Activated CD4-positive, alpha-beta T cell treated with anti-CD3 and anti-CD28 coated beads, Interleukin-2, amount 50 U/mL, for 16 hours (primary cell): ENCODE results near the gene AFG1L.
"Not testable (repeated sequence)": the region's sequence is repeated elsewhere in the genome, so short reads cannot be mapped to it uniquely, and the experiment has no call there.

Experiments used
- DNase-seq: peaks from one replicate; pipeline ENCODE4 v3.0.0-alpha.2; 2020

The AFG1L gene

GRCh38 chr6:108419474-108419873 lies 124.6 kb downstream of the AFG1L start:
- DNase-seq, result no peak

- DNase-seq, result no peak
Observed at GRCh38 chr6:108419934-108420609, 125.2 kb downstream of the AFG1L start.

DNA sequence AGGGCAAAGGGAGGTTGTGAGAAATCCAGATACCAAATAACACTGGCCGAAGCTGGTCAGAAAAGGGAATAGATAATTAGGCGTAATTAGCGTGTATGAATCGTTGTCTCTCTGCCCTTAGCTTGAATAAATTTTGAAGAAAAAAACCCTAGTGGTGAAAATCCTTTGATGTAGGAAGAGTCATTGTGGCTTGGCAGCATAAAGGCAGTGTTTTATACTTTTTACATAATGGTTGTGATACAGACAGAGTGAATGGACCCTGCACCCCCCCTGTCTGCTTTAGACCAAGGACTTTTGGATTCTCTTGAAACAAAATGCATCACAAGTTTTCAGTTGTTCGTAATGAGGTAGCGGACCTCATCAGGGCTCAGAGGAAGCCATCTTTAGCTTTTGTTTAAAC lies 126.5 kb downstream of the AFG1L start:
- DNase-seq, result no peak

DNA sequence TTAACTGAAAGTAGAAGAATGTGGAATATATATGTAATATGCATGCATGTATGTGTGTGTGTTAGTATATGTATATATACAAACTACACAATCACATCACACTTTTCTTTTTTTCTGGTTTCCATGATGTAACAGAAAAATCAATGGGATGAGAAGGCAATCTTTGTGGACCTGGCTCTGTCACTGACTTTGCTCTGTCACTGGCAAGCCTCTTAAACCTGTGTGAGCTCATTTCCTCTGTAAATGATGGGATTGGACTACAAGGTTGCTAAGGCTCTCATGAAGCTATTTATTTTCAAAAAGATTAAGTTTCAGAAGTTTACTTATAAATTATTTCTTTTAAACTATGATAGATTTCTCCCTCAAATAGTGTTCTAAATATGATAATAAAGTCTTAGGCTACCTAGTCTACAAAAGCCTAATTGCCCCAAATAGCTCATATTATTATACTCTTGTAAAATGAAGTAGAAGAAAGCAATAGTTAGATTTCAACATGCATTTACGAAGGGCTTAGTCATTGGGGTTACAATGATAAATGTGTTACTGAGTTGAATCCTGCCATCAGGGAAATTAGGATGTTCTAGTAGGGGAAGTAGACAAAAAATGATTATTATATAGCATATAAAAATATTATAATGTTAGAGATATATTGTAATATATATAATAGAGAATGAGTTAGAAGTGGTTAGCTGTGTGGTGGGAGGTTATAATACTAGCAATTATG lies 129.3 kb downstream of the AFG1L start:
- no peak for DNase-seq

- DNase-seq, result no peak
Observed at GRCh38 chr6:108425428-108425827, 130.6 kb downstream of the AFG1L start.

DNA sequence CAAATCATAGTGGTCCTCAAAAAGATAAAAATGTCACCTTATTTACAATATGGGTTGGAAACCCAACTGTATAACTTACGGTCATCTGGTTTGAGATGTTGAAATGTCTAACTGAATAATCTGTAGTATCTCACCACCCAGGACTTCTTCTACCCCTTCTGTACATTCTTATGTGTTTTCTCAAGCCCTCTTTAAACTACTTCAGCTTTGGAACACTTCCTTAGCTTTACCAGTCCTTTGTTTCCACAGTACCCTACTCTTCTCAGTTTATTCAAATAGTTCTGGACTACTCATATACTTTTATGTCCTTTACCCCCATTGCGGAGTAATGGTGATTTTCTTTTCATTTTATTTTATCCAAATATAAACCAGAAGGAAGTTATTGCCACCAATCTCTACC lies 137.3 kb downstream of the AFG1L start:
- no peak for DNase-seq

- no peak for DNase-seq
Observed at GRCh38 chr6:108432792-108433191, 137.9 kb downstream of the AFG1L start.

DNA sequence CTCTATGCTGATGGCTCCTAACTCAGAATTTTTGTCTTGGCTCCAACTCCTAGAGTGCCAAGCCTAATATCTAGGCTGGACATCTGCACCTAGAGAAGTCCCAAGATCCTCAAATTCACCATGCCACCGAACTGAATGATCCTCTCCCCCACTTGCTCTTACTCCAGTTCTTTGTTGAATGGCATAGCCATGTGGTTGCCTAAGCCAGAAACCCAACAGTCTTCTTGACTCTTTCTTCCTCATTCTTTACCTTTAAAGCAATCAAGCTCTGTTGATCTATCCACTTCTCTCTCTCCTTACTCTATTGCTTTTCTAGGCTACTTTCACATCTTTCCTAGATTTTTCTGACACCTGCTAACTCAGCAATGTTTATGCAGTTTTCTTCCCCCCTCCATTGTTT lies 139.4 kb downstream of the AFG1L start:
- no peak for DNase-seq

DNA sequence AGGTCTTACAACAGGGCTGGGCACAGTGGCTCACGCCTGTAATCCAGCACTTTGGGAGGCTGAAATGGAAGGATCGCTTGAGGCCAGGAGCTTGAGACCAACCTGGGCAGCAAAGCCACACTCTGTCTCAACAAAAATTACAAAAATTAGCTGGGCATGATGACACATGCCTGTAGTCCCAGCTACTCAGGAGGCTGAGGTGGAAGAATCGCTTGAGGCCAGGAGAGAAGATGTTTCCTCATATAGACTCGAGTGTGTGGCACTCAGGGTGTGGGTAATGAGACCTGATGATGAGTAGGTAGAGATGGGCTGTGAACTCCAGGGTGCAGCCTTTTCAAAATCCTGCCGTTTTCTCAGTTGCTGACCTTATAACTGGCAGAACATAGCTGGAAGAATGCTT lies 140.5 kb downstream of the AFG1L start:
- no peak for DNase-seq

- DNase-seq, result no peak
Observed at GRCh38 chr6:108436771-108437170, 141.9 kb downstream of the AFG1L start.

- DNase-seq, result no peak
Observed at GRCh38 chr6:108437821-108438220, 143.0 kb downstream of the AFG1L start.

DNA sequence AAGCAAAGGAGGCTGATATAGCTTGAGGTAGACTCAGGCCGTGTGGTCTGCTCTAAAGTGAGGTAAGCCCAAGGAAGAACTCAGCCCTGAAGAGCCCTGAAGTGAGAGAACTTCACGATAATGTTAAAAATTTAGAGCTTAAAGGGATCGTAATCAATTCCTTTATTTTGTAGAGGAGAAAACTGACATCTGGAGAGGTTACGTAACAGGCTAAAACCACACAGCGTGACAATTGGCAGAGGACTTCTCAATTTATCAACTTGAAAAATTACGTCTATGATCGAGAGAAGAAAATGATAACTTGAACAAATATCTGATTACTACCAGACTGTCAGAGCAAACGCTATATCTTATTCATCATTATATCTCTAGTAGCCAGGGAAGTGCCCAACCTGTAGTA lies 144.1 kb downstream of the AFG1L start:
- DNase-seq, result no peak

GRCh38 chr6:108441141-108441540 lies 146.3 kb downstream of the AFG1L start:
- DNase-seq, result no peak

DNA sequence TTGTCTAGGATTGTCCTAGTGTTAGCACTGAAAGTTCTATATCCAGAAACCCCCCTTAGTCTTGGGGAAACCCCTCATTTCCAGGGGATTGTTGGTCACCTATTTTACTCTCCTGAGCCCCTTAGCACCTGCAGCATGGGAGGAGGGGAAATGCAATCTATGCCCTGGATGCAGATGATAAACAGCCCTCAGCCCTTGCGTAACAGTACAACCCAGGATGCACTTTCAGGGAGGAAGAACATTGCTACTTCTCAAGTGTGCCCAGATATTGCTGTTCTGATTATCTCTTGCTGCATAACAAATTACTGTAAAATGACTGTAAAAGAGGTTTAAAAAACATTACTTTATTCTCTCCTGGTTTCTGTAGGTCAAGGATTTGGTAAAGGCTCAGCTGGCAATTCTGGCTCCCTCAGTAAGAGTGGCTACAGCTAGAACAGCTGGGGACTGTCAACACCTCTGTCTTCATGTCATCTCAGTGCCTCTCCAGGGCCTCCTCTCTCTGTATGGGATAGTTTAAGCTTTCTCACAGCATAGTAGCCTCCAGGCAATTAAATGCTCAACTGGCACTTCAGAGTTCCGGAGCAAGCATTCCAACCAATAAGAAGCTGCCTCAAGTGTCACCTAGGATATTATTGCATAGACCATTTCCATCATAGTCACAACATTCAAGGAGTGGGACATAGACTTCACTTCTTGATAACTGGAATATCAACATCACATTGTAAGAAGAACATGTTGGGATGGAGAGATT lies 148.1 kb downstream of the AFG1L start:
- no peak for DNase-seq

DNA sequence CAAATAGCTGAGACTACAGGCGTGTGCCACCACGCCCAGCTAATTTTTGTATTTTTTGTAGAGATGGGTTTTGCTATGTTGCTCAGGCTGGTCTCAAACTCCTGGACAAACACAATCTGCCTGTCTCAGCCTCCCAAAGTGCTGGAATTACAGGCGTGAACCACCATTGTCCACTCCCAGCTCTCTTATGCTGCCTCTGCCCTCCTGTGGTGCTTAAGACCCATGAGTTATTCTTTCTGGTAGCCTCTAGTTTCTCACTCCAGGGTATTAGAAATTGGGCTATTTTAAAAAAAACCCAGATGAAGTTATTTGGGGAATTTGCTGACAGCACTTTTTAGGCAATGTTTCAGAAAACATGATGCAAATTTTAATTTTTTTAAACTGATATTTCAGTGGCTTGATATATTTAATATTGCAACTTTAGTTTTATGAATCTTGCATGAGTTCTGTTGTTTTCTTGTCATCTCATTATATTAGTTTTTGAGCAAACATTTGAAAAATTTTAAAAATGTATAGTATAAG lies 151.8 kb downstream of the AFG1L start:
- no peak for DNase-seq

DNA sequence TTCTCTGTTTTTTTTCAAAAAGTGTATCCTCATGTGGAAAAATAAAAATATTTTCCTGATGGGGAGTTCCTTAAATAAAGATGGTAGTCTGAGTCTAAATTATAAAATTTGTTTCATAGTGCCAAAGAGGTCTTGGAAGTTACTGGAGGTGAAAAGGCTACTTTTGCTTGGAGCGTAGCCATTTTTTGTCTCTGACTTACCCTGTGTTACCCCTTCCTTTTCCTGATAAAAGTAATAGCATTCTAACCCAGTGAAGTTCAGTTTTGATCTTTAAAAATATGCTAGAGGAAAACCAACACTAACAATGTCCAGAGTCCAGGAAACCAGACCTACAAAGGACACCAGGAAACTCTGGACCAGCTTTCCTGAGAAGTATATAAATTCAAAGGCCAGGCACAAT lies 153.6 kb downstream of the AFG1L start:
- DNase-seq, result no peak

GRCh38 chr6:108449717-108450116 lies 154.9 kb downstream of the AFG1L start:
- DNase-seq, result not testable (repeated sequence)

GRCh38 chr6:108451816-108452215 lies 157.0 kb downstream of the AFG1L start:
- no peak for DNase-seq

GRCh38 chr6:108452711-108453195 lies 157.9 kb downstream of the AFG1L start:
- no peak for DNase-seq

DNA sequence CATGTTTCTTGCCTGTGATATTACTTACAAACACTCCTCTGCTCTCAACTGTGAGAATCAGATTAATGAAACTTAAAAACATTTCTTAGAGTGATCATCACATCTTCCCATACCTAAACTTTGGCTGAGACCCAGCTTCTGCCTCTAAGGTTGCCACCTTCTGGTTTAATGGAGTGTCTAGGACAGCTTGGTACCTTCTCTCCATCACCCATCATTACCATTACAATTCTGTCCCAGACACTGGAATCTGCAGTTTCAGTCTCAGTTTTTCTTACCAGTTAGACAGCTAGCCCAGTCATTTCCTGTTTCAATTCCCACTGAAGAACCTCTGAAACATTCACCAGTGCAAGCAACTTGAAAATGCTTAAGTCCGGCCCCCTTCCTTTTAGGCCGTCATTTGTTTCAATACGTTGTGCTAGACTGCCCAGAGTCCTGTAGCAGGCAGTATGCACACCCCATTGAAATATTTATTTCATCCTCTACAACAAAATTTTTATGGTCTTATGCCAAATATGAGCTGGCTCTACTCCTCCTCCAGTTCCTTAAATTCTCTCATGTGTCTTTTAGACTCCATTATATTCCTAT lies 158.8 kb downstream of the AFG1L start:
- DNase-seq, result no peak

- no peak for DNase-seq
Observed at GRCh38 chr6:108454356-108454755, 159.5 kb downstream of the AFG1L start.

DNA sequence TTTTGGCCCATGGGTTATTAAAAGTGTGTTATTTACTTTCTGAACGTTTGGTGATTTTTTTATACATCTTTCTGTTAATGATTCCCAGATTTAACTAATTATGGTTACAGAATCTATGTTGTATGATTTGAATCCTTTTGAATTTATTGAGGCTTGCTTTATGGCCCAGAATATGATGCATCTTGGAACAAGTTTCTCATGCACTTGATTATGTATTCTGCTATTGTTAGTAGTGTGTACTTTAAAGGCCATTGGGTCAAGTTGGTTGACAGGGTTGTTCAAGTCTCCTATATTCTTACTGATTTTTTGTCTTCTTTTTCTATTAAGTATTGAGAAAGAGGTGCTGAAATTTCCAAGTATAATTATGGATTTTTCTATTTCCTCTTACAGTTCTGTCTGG lies 160.8 kb downstream of the AFG1L start:
- no peak for DNase-seq

DNA sequence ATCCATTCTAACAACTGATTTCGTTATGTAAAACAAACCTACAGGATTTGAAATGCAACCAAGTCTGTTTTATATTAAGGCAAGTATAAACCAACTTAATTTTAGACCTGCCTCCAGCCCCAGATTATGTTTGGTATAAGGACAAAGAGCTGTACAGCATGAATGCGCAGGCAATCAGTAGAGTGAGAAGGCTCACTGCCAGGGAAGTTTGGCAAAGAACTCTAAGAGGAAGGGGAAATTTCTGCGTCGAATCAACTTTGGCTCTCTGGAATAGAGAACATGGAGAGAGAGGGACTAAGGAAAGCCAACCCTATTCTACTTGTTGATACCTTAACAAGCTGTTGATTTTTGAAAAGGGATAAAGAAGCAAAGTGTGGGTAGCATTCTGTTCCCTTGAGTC lies 168.9 kb downstream of the AFG1L start:
- DNase-seq, result no peak
